ENCODE data around the gene CPN2. TPM values are rescaled to one million over a fixed set of nuclear protein-coding genes. Genes with fewer than 3 reads are reported as not detected.

Gene CPN2
- total RNA-seq, 4 donors from 2014 or later, result 0.10 TPM; not detected in 3

DNA sequence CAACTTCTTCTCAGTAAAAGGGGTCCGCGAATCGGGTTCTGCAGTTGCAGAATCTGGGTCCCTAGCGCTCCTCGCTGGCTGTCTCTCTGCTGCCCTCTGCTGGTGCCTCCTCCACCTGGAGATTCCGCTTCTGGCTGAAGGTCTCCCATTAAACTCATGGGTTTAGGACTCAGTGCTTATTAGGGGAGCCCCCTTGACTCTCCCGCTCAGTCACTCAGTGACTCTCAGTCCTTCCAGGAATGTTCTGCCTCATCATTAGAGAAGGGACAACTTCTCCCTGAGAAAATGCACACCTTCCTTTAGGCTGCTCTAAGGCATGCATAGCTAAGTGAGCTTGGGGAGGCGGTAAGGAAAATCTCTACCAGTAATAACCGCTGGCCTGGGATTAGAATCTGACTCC is 7.1 kb downstream of the CPN2 start:
- DNase-seq (ENCODE audit: low spot score in 2 of 2), result peak; percentile 53 to 95
- intact Hi-C loops (cut with DNase I; ENCODE audit: low total_unique reads), result no loop called here
- no peak overlapping the region for H3K4me3 ChIP-seq (ENCODE audit: low read depth, poor library complexity, severe bottlenecking)
- WGBS, 2 donors, result 31 to 38% methylated on average over 9 of the region's 9 CpGs
- no peak for TF ChIP-seq POLR2A (IDR thresholded peaks at IDR 0.05)
- TF ChIP-seq, protein P1, sequence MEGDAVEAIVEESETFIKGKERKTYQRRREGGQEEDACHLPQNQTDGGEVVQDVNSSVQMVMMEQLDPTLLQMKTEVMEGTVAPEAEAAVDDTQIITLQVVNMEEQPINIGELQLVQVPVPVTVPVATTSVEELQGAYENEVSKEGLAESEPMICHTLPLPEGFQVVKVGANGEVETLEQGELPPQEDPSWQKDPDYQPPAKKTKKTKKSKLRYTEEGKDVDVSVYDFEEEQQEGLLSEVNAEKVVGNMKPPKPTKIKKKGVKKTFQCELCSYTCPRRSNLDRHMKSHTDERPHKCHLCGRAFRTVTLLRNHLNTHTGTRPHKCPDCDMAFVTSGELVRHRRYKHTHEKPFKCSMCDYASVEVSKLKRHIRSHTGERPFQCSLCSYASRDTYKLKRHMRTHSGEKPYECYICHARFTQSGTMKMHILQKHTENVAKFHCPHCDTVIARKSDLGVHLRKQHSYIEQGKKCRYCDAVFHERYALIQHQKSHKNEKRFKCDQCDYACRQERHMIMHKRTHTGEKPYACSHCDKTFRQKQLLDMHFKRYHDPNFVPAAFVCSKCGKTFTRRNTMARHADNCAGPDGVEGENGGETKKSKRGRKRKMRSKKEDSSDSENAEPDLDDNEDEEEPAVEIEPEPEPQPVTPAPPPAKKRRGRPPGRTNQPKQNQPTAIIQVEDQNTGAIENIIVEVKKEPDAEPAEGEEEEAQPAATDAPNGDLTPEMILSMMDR (IDR thresholded peaks at IDR 0.05), result no peak

DNA sequence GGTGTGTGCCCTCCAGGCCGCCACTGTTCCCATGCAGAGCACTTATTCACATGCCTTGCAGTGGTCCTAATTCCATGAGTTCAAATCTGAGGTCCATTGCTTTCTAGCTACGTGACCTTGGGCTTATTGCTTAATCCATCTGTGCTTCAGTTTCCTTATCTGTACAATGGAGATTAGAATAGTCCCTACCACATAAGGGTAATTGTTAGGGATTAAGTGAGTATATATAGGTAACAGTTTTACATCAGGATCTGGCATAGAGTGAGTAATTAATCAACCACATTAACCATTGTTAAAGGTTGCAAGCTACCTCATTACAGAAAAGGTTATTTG is 7.6 kb downstream of the CPN2 start:
- WGBS, 2 donors, result 87 to 90% methylated on average over 2 of the region's 2 CpGs
- H3K4me3 ChIP-seq (ENCODE audit: low read depth, poor library complexity, severe bottlenecking), result no peak overlapping the region
- DNase-seq (ENCODE audit: low spot score in 2 of 2), result no peak
- intact Hi-C loops (cut with DNase I; ENCODE audit: low total_unique reads), result no loop called here
- TF ChIP-seq, protein P1 (IDR thresholded peaks at IDR 0.05), result no peak
- TF ChIP-seq POLR2A (IDR thresholded peaks at IDR 0.05), result no peak

- 81 to 92% methylated on average over 9 of the region's 9 CpGs for WGBS, 2 donors
- no peak for DNase-seq (ENCODE audit: low spot score in 2 of 2)
- no peak for TF ChIP-seq POLR2A (IDR thresholded peaks at IDR 0.05)
- TF ChIP-seq, protein P1 (IDR thresholded peaks at IDR 0.05), result no peak
- no peak overlapping the region for H3K4me3 ChIP-seq (ENCODE audit: low read depth, poor library complexity, severe bottlenecking)
- intact Hi-C loops (cut with DNase I; ENCODE audit: low total_unique reads), result no loop called here
Measured at GRCh38 chr3:194342861-194343560, 8.1 kb downstream of the CPN2 start.

DNA sequence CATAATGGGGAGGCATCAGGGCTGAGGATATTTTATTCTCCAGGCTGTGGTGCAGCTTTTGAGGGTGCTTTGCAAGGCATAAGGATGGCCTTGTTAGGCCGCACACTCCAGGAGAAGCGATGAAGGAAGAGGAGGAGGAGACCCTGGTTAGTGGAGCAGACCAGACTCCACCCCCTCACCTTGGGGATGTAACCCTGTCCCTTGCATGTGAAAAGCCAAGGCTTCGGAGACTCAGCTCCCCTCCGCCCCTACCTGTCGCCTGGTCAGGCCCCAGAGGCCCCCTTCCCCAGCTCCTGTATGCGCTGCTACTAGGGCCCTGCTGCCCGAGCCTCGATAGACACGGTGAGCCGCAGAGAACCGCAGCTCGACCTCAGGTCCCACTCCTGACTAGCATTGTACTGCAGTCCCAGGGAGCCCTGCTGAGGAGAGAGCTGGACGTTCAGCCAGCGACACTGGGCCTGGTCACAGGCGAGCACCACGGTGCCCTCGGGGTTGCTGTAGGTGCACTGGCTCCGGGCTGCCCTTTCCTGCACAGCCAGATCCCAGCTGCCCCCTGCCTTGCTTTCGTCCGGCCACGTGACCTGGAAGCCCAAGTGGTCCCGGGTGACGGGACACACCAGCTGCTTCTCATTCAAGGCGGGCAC is 10.2 kb downstream of the CPN2 start:
- DNase-seq (ENCODE audit: low spot score in 2 of 2), result no peak
- TF ChIP-seq, protein P1 (IDR thresholded peaks at IDR 0.05), result no peak
- no peak for TF ChIP-seq POLR2A (IDR thresholded peaks at IDR 0.05)
- no peak overlapping the region for H3K4me3 ChIP-seq (ENCODE audit: low read depth, poor library complexity, severe bottlenecking)
- intact Hi-C loops (cut with DNase I; ENCODE audit: low total_unique reads), result no loop called here
- WGBS, 2 donors, result 92 to 95% methylated on average over 23 to 24 of the region's 24 CpGs

- WGBS, 2 donors, result 55 to 68% methylated on average over 5 of the region's 5 CpGs
- TF ChIP-seq, protein P1 (IDR thresholded peaks at IDR 0.05), result no peak
- intact Hi-C loops (cut with DNase I; ENCODE audit: low total_unique reads), result loop anchor here (5.0 kb wide), 1 partner anchor 57 kb away; the partner anchor contains the start of gene GP5
- no peak for DNase-seq (ENCODE audit: low spot score in 2 of 2)
- no peak overlapping the region for H3K4me3 ChIP-seq (ENCODE audit: low read depth, poor library complexity, severe bottlenecking)
Measured at GRCh38 chr3:194339840-194340239, 11.3 kb downstream of the CPN2 start.

Data from lower leg skin (tissue), 4 donors.